B cell (primary cell): ENCODE measurements around the gene BANP. TPM values are rescaled to one million over a fixed set of nuclear protein-coding genes. Genes with fewer than 3 reads are reported as not detected.
"Not testable (repeated sequence)": the region's sequence is repeated elsewhere in the genome, so short reads cannot be mapped to it uniquely, and the experiment has no call there.

Source experiments
- ATAC-seq: fragments of 200-7000 bp; cut with Tn5 transposase; one replicate; pipeline ENCODE4 v1.10.0; 2021; ENCODE audit warnings: low read depth, mild to moderate bottlenecking, moderate number of reproducible peaks, moderate library complexity
- CTCF ChIA-PET: fragments of 350-600 bp; sonication (Branson Sonifier 250); formaldehyde crosslinking; loops from one replicate; lab custom pipeline; 2021; ENCODE audit warnings: antibody characterized with exemption, inconsistent platforms; lab: Charles Lee
- POLR2A ChIA-PET: fragments of 350-600 bp; sonication (Branson Sonifier 250); formaldehyde crosslinking; loops from one replicate; lab custom pipeline; 2021; ENCODE audit warnings: antibody characterized with exemption; lab: Charles Lee
- DNase-seq: peaks from one replicate; pipeline ENCODE4 v3.0.0; 2013
- H2AFZ ChIP-seq: 2 replicates; pipeline ENCODE4 v1.6.1; 2012; ENCODE audit warnings: mild to moderate bottlenecking, low read depth, low read length; ENCODE audit not compliant: insufficient read depth, poor library complexity, severe bottlenecking
- H3K27ac ChIP-seq, 2 donors: 1 replicate in 1 of 2; 2 replicates in 1 of 2; pipeline ENCODE4 v1.5.1; 2012 to 2013; ENCODE audit warnings: low read length in 2 of 2, mild to moderate bottlenecking in 2 of 2, moderate library complexity in 1 of 2
- H3K27me3 ChIP-seq, 4 experiments: fragments of 200-600 bp in 1 of 4; sonication (generic) in 1 of 4; replicated peaks in 1 of 4; 1 replicate in 2 of 4; 2 replicates in 2 of 4; pipeline versions ENCODE4 v1.6.1 to v1.7.0; 2013 to 2016; ENCODE audit warnings: low read length in 3 of 4, mild to moderate bottlenecking in 2 of 4, mixed read lengths in 1 of 4, moderate library complexity in 1 of 4; ENCODE audit not compliant: insufficient read depth in 4 of 4, control insufficient read depth in 3 of 4; ENCODE audit errors: control extremely low read depth in 1 of 4
- H3K36me3 ChIP-seq, 2 experiments: replicated peaks in 1 of 2; 1 replicate in 1 of 2; 2 replicates in 1 of 2; pipeline versions ENCODE4 v1.6.1 to v1.7.1; 2013; ENCODE audit warnings: low read length in 1 of 2; ENCODE audit not compliant: insufficient read depth in 2 of 2, control insufficient read depth in 1 of 2; ENCODE audit errors: control extremely low read depth in 1 of 2, extremely low read depth in 1 of 2
- H3K4me1 ChIP-seq, 2 donors: fragments of 200-600 bp in 1 of 2; sonication (generic) in 1 of 2; 1 replicate in 1 of 2; 2 replicates in 1 of 2; pipeline versions ENCODE4 v1.5.1 to v1.6.1; 2013 to 2017; ENCODE audit warnings: low read length in 2 of 2; ENCODE audit not compliant: control insufficient read depth in 2 of 2, insufficient read depth in 2 of 2
- H3K4me2 ChIP-seq: replicated peaks from 2 replicates; pipeline ENCODE3; 2012; ENCODE audit warnings: mild to moderate bottlenecking, low read depth, low read length; ENCODE audit not compliant: poor library complexity, severe bottlenecking
- H3K4me3 ChIP-seq, 5 experiments: fragments of 200-600 bp in 1 of 5; sonication (generic) in 1 of 5; 1 replicate in 3 of 5; 2 replicates in 2 of 5; pipeline versions ENCODE4 v1.5.1 to v1.7.0; 2011 to 2016; ENCODE audit warnings: low read length in 4 of 5, mild to moderate bottlenecking in 4 of 5, low read depth in 2 of 5, control low read depth in 1 of 5, moderate library complexity in 1 of 5; ENCODE audit not compliant: insufficient read depth in 1 of 5; ENCODE audit errors: control extremely low read depth in 1 of 5, extremely low read depth in 1 of 5
- H3K79me2 ChIP-seq: fragments of 200-600 bp; sonication (generic); one replicate; pipeline ENCODE4 v1.6.0; 2016; ENCODE audit warnings: low read length; ENCODE audit not compliant: control insufficient read depth, insufficient read depth
- H3K9ac ChIP-seq: fragments of 200-600 bp; sonication (generic); 2 replicates; pipeline ENCODE4 v1.6.1; 2017; ENCODE audit warnings: mild to moderate bottlenecking, low read length, moderate library complexity
- H3K9me3 ChIP-seq, 3 donors: one replicate each; pipeline versions ENCODE4 v1.6.1 to v1.7.1; 2013; ENCODE audit warnings: low read length in 2 of 3; ENCODE audit not compliant: control insufficient read depth in 2 of 3, insufficient read depth in 1 of 3; ENCODE audit errors: control extremely low read depth in 1 of 3
- H4K20me1 ChIP-seq: 2 replicates; pipeline ENCODE4 v1.6.0; 2012; ENCODE audit warnings: mild to moderate bottlenecking, low read length; ENCODE audit not compliant: insufficient read depth, control insufficient read depth, poor library complexity, severe bottlenecking
- H3K27ac Mint-ChIP-seq: one replicate; pipeline ENCODE4 v1.8.0; 2021; ENCODE audit warnings: mixed read lengths
- H3K27me3 Mint-ChIP-seq: one replicate; pipeline ENCODE4 v1.8.0; 2021; ENCODE audit warnings: mixed read lengths
- H3K4me1 Mint-ChIP-seq: one replicate; pipeline ENCODE4 v1.8.0; 2021; ENCODE audit warnings: mixed read lengths
- H3K4me3 Mint-ChIP-seq: one replicate; pipeline ENCODE4 v1.8.0; 2021; ENCODE audit warnings: mixed read lengths
- H3K9me3 Mint-ChIP-seq: one replicate; pipeline ENCODE4 v1.8.0; 2022; ENCODE audit warnings: mixed read lengths; ENCODE audit not compliant: insufficient read depth
- EZH2 ChIP-seq: IDR thresholded peaks from 2 replicates; pipeline ENCODE4 v1.6.1; 2012; ENCODE audit warnings: borderline replicate concordance, low read depth, mild to moderate bottlenecking, moderate library complexity, low read length; ENCODE audit not compliant: insufficient read depth, poor library complexity, severe bottlenecking
- WGBS: methylation state at CpG from one replicate; pipeline ENCODE4 v1.1.5; 2013; ENCODE audit warnings: missing lambda C conversion rate; ENCODE audit not compliant: insufficient coverage; 5-methylcytosine and 5-hydroxymethylcytosine counted together
- intact Hi-C: fragments of 100-400 bp; cut with micrococcal nuclease; formaldehyde crosslinking; loops from one replicate; pipeline ENCODE4 v1.10.0; 2022
- polyA plus RNA-seq: library from polyadenylated mRNA; depleted of rRNA; stranded (reverse); fragments of >200 nt; gene quantifications from 2 replicates; pipeline ENCODE4 v1.2.3, GENCODE V29; 2012
- total RNA-seq, 2 donors: library from RNA; stranded (reverse); fragments of 120-200 nt in 1 of 2; gene quantifications; 1 replicate in 1 of 2; 2 replicates in 1 of 2; pipeline versions ENCODE4 v1.2.3 to v1.2.4, GENCODE V29; 2013 to 2022

The BANP gene
- total and polyA plus RNA-seq, 2 donors (not counting 1 experiment from before 2014, with no cell fraction given) = 44.4 to 181 TPM

- POLR2A ChIA-PET = interaction anchor here (0.5 kb wide), 1 partner anchor 45 kb away, joined by 3 read pairs; no protein-coding TSS in a partner anchor
- H3K36me3 ChIP-seq = peaks cover 2 to 46% of the 10 kb centered on the region in 2 experiments
- H3K9me3 ChIP-seq, H3K4me2 ChIP-seq, H3K4me3 Mint-ChIP-seq, H3K27me3 ChIP-seq, ATAC-seq, H3K27me3 Mint-ChIP-seq, H3K27ac ChIP-seq, H3K79me2 ChIP-seq, intact Hi-C loops, H3K4me1 ChIP-seq, H2AFZ ChIP-seq, DNase-seq, H3K4me3 ChIP-seq, H3K9ac ChIP-seq, H3K9me3 Mint-ChIP-seq: not testable (repeated sequence)
- WGBS = 95% methylated on average over 6 of the region's 15 CpGs
- H3K4me1 Mint-ChIP-seq = peaks cover 31% of the 10 kb centered on the region
- H3K27ac Mint-ChIP-seq = peak overlapping the region; percentile 54
- CTCF ChIA-PET = interaction anchor here (1.1 to 1.5 kb wide), 2 partner anchors 58 to 454 kb away, joined by 3 to 15 read pairs; no protein-coding TSS in a partner anchor
- peaks cover 15% of the 10 kb centered on the region for H4K20me1 ChIP-seq
These were observed 32.9 kb downstream of the BANP start for GRCh38 chr16:87984180-87984579.

DNA sequence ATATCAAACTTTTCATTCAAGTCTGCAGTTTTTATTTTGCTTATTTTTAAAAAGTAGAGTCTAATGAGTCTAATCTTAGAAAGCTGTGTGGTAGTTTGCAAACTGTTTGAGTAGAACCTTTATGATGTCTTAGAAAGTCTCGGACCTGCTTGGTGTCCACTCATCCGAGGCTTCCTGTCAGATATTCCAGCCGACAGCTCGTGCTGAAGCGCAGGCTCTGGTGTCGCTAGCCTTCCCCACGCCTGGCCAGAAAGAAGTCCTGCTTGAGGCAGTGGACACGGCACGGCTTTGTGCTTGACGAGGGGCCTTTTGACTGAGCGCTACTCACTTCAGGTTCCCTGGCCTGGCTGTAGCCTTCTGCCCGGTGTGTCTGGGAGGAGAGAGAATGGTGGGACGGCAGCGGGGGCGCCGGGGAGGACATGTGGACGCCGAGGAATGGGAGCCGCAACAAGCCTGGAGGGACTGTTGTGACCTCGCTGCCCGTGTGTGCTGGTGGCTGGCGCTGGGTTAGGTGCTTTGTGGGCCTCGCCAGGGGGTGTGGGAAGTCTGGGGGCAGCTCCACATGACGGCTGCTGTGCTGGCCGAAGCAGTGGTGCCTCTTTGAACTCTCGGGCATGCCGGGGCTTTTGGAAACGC is 33.5 kb downstream of the BANP start:
- H3K27me3 ChIP-seq = no peaks in the 10 kb centered on the region
- H3K27ac Mint-ChIP-seq = peak overlapping the region; percentile 43
- no peak overlapping the region for H3K4me3 ChIP-seq
- TF ChIP-seq EZH2 = no peak
- WGBS = 98% methylated on average over 26 of the region's 28 CpGs
- peaks cover 2 to 45% of the 10 kb centered on the region in 2 experiments for H3K36me3 ChIP-seq
- ATAC-seq (no peak), DNase-seq (no peak)
- no peaks in the 10 kb centered on the region for H3K4me1 ChIP-seq
- no peaks in the 10 kb centered on the region for H3K9me3 Mint-ChIP-seq
- H3K9ac ChIP-seq = no peak overlapping the region
- H3K4me3 Mint-ChIP-seq = peak overlapping the region; percentile 12
- no peak overlapping the region for H3K27ac ChIP-seq
- H3K79me2 ChIP-seq = peaks cover 3% of the 10 kb centered on the region
- ChIA-PET CTCF (interaction anchor here (1.5 to 1.7 kb wide), 2 partner anchors 29 to 453 kb away, joined by 5 to 15 read pairs; no protein-coding TSS in a partner anchor), POLR2A (interaction anchor here (0.5 kb wide), 1 partner anchor 44 kb away, joined by 3 read pairs; no protein-coding TSS in a partner anchor)
- peaks cover 10% of the 10 kb centered on the region for H4K20me1 ChIP-seq
- no peaks in the 10 kb centered on the region for H3K9me3 ChIP-seq
- peaks cover 31% of the 10 kb centered on the region for H3K4me1 Mint-ChIP-seq
- intact Hi-C loops = no loop called here
- H3K27me3 Mint-ChIP-seq = no peaks in the 10 kb centered on the region
- no peak overlapping the region for H2AFZ ChIP-seq
- no peak overlapping the region for H3K4me2 ChIP-seq

DNA sequence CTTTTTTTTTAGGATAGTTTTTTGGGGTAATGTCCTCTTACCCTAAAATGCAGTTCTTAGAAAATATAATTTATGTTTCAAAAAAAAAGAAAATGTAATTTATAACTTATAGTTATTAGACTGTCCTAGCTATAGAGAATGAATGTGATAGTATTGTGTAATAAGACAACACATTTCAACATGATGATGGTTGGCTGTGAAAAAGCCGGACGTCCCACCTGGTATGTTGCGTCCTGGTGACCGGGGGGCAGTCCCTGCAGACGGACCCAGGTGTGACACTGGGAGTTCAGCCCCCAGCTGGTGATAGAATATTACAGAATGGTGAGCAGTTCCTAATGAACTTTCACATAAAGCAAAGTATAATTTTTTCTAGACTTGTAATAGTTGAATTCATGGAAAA is 34.3 kb downstream of the BANP start:
- CTCF ChIA-PET = interaction anchor here (0.5 to 1.7 kb wide), 2 partner anchors 29 to 215 kb away, joined by 3 to 5 read pairs; no protein-coding TSS in a partner anchor
- H3K4me3 ChIP-seq, H3K27ac ChIP-seq, H3K79me2 ChIP-seq, H3K9me3 ChIP-seq, intact Hi-C loops, H3K27me3 Mint-ChIP-seq, H3K27me3 ChIP-seq, H3K4me1 ChIP-seq, H4K20me1 ChIP-seq, ATAC-seq, H3K4me3 Mint-ChIP-seq, H3K9ac ChIP-seq, H3K9me3 Mint-ChIP-seq, H2AFZ ChIP-seq, DNase-seq, POLR2A ChIA-PET, H3K4me2 ChIP-seq: not testable (repeated sequence)
- H3K27ac Mint-ChIP-seq = peak overlapping the region; percentile 68
- H3K36me3 ChIP-seq = peaks cover 2 to 45% of the 10 kb centered on the region in 2 experiments
- H3K4me1 Mint-ChIP-seq = peaks cover 30% of the 10 kb centered on the region
- no CpG with 5 or more reads among the region's 5 CpGs for WGBS
